Smooth muscle cell of the coronary artery (primary cell): ENCODE measurements around the gene NCAPD2. TPM values are rescaled to one million over a fixed set of nuclear protein-coding genes. Genes with fewer than 3 reads are reported as not detected.

Source experiments
- total RNA-seq: library from RNA; depleted of rRNA; stranded (reverse); fragments of >200 nt; gene quantifications from 2 replicates; pipeline ENCODE4 v1.2.3, GENCODE V29; 2014; ENCODE audit warnings: low replicate concordance

The NCAPD2 gene
- total RNA-seq: 15.0 and 30.4 TPM in 2 replicates

GRCh38 chr12:6493497-6494257, at the start of gene NCAPD2:
NCAPD2 (plus strand) TSS chr12:6494102; CDS start chr12:6495099, 997 bp downstream.

GRCh38 chr12:6444704-6445688, 48.9 kb upstream of the NCAPD2 start, which contains the start of gene CD27:
CD27 (plus strand) TSS chr12:6444955; CDS start chr12:6445096, 141 bp downstream.

GRCh38 chr12:6451348-6452244, 42.3 kb upstream of the NCAPD2 start, which contains the start of gene TAPBPL:
TAPBPL (plus strand) TSS chr12:6452042; CDS start chr12:6452249, 207 bp downstream.

GRCh38 chr12:6470375-6471163, 23.3 kb upstream of the NCAPD2 start, which contains the start of gene VAMP1:
VAMP1 (minus strand) TSS chr12:6470677; CDS start chr12:6470531, 146 bp downstream.

GRCh38 chr12:6492838-6493496, 935 bp upstream of the NCAPD2 start, which contains the start of gene MRPL51:
MRPL51 (minus strand) TSS chr12:6493262; CDS start chr12:6493136, 126 bp downstream.

GRCh38 chr12:6533923-6534694, 40.2 kb downstream of the NCAPD2 start, which contains the start of gene GAPDH:
GAPDH (plus strand) TSS chr12:6534517; CDS start chr12:6534833, 316 bp downstream.

Other genes with a start within 250 kb of the NCAPD2 start
- under 0.01 and 0.08 TPM in 2 replicates for gene PLEKHG6, start 183.4 kb upstream of the NCAPD2 start, total RNA-seq
- 54.4 and 102 TPM in 2 replicates for gene TNFRSF1A, start 152.0 kb upstream of the NCAPD2 start, total RNA-seq
- gene SCNN1A, start 118.5 kb upstream of the NCAPD2 start, total RNA-seq: 0.12 and 0.15 TPM in 2 replicates
- 25.7 and 27.2 TPM in 2 replicates for gene LTBR, start 109.9 kb upstream of the NCAPD2 start, total RNA-seq
- not detected in 2 replicates for gene CD27, start 49.1 kb upstream of the NCAPD2 start, total RNA-seq
- 5.1 and 15.4 TPM in 2 replicates for gene TAPBPL, start 42.1 kb upstream of the NCAPD2 start, total RNA-seq
- gene VAMP1, start 23.4 kb upstream of the NCAPD2 start, total RNA-seq: 8.6 and 19.4 TPM in 2 replicates
- gene MRPL51, start 840 bp upstream of the NCAPD2 start, total RNA-seq: 92.0 and 176 TPM in 2 replicates
- gene GAPDH, start 40.4 kb downstream of the NCAPD2 start, total RNA-seq: 7,358 and 9,019 TPM in 2 replicates
- 8.8 and 36.9 TPM in 2 replicates for gene IFFO1, start 61.9 kb downstream of the NCAPD2 start, total RNA-seq
- 11.5 and 20.7 TPM in 2 replicates for gene NOP2, start 74.2 kb downstream of the NCAPD2 start, total RNA-seq
- 187 and 210 TPM in 2 replicates for gene CHD4, start 113.3 kb downstream of the NCAPD2 start, total RNA-seq
- under 0.01 TPM in 1 of 2 replicates, not detected in the other for gene LPAR5, start 141.9 kb downstream of the NCAPD2 start, total RNA-seq
- gene ACRBP, start 153.3 kb downstream of the NCAPD2 start, total RNA-seq: 0.23 TPM in 1 of 2 replicates, not detected in the other
- gene ING4, start 169.0 kb downstream of the NCAPD2 start, total RNA-seq: 22.7 and 27.0 TPM in 2 replicates
- 8.3 TPM in 2 replicates for gene ZNF384, start 195.3 kb downstream of the NCAPD2 start, total RNA-seq
- under 0.01 and 0.38 TPM in 2 replicates for gene PIANP, start 206.7 kb downstream of the NCAPD2 start, total RNA-seq
- 87.9 and 180 TPM in 2 replicates for gene COPS7A, start 229.9 kb downstream of the NCAPD2 start, total RNA-seq